ENCODE data around the gene EGR1.

- no peak for TF ChIP-seq CTCF (IDR thresholded peaks at IDR 0.05; ENCODE audit: low read length)
- no peak for TF ChIP-seq EZH2phosphoT487 (IDR thresholded peaks at IDR 0.05; ENCODE audit: low read length)
- TF ChIP-seq EZH2 (optimal IDR thresholded peaks at IDR 0.05; ENCODE audit: low read depth, low read length) = no peak
Observed at GRCh38 chr5:138454121-138454520, 11.2 kb upstream of the EGR1 start.

All from MM.1S (cell line).